BJ (cell line): ENCODE results near the gene DLL4. TPM values are rescaled to one million over a fixed set of nuclear protein-coding genes. Genes with fewer than 3 reads are reported as not detected.

ENCODE experiments used
- CTCF ChIA-PET: fragments of 350-600 bp; formaldehyde crosslinking; extraction: SDS; loops from one replicate; lab custom pipeline; 2021; ENCODE audit warnings: antibody characterized with exemption, inconsistent platforms; lab: Yijun Ruan, JAX
- POLR2A ChIA-PET: fragments of 300-600 bp; sonication (Branson Sonifier 250); formaldehyde crosslinking; extraction: SDS; loops from one replicate; lab custom pipeline; 2021; ENCODE audit warnings: antibody characterized with exemption; lab: Charles Lee
- DNase-seq: peaks from one replicate; pipeline ENCODE4 v3.0.0-alpha.2; 2011; ENCODE audit warnings: low read depth
- H3K27me3 ChIP-seq: 2 replicates; pipeline ENCODE4 v1.6.0; 2011; ENCODE audit warnings: low read length; ENCODE audit not compliant: control insufficient read depth, insufficient read depth
- H3K36me3 ChIP-seq: 2 replicates; pipeline ENCODE4 v1.5.1; 2011; ENCODE audit warnings: low read length; ENCODE audit not compliant: control insufficient read depth, insufficient read depth
- H3K4me3 ChIP-seq: 2 replicates; pipeline ENCODE4 v1.5.1; 2011; ENCODE audit warnings: low read depth, mild to moderate bottlenecking, control low read depth, low read length
- polyA plus RNA-seq: library from polyadenylated mRNA; depleted of rRNA; stranded (reverse); fragments of >200 nt; gene quantifications from 2 replicates; pipeline ENCODE4 v1.2.3, GENCODE V29; 2011
- TF ChIP-seq, protein P1 (sequence below): IDR thresholded peaks from 2 replicates; pipeline ENCODE4 v1.5.1; 2011; ENCODE audit warnings: low read depth, mild to moderate bottlenecking, control low read depth, inconsistent platforms, low read length, moderate library complexity; ENCODE audit not compliant: insufficient read depth

DLL4 gene
- polyA plus RNA-seq, 1 experiment: 0.47 TPM

DNA sequence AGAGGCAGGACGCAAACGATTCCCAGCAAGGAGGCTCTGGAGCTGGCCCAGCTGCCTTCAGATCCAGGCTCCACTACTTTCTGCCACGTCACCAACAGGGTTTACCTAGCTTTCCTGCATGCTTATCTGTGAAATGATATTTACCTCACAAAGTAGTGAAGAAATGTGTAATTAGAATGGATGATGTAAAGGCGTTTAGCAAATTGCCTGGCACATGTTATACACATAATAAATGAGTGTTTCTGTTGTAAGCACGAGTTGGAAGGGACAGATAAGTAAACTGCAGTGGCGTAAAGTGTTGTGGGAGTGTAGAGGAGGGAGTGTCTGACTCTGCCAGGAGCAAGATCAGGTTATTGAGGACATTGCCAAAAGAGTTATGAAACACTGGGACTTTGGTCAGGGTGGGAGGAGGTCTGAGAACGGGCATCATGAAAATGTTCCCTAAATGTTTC lies 20.6 kb downstream of the DLL4 start:
- Histone ChIP-seq H3K36me3 (no peaks in the 10 kb centered on the region), H3K27me3 (no peaks in the 10 kb centered on the region), H3K4me3 (no peak overlapping the region)
- POLR2A ChIA-PET: interaction anchor here (0.7 kb wide), 1 partner anchor 26 kb away, joined by 9 read pairs; no protein-coding TSS in a partner anchor
- CTCF ChIA-PET: interaction anchor here (1.3 to 7.8 kb wide), 3 partner anchors 8 to 72 kb away, joined by 5 to 77 read pairs (median 9); no protein-coding TSS in a partner anchor
- TF ChIP-seq, protein P1, sequence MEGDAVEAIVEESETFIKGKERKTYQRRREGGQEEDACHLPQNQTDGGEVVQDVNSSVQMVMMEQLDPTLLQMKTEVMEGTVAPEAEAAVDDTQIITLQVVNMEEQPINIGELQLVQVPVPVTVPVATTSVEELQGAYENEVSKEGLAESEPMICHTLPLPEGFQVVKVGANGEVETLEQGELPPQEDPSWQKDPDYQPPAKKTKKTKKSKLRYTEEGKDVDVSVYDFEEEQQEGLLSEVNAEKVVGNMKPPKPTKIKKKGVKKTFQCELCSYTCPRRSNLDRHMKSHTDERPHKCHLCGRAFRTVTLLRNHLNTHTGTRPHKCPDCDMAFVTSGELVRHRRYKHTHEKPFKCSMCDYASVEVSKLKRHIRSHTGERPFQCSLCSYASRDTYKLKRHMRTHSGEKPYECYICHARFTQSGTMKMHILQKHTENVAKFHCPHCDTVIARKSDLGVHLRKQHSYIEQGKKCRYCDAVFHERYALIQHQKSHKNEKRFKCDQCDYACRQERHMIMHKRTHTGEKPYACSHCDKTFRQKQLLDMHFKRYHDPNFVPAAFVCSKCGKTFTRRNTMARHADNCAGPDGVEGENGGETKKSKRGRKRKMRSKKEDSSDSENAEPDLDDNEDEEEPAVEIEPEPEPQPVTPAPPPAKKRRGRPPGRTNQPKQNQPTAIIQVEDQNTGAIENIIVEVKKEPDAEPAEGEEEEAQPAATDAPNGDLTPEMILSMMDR: no peak
- DNase-seq: no peak

DNA sequence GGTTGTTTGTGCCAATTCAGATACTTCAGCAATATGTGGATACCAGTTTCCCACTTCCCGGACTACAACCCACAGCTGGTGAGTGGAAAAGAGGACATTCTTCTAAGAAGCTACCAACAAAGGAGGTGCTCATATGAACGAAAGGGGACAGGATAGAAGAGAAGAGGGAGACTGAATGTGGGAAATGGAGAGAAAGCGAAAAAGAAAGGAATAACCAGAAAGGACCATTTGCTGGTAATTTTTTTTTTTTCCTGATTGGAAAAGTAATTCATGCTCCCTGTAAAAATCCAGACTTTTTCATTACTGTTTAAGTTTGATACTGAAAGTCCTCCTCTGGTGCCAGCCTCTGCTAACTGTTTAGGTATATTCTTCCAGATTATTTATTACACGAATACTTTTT lies 22.6 kb downstream of the DLL4 start:
- Histone ChIP-seq H3K27me3 (no peaks in the 10 kb centered on the region), H3K4me3 (no peak overlapping the region), H3K36me3 (peaks cover 16% of the 10 kb centered on the region)
- no peak for DNase-seq
- ChIA-PET POLR2A (no interaction called here), CTCF (interaction anchor here (0.6 to 7.8 kb wide), 4 partner anchors 10 to 91 kb away, joined by 3 to 77 read pairs (median 3); partner anchors contain the start of gene VPS18)
- TF ChIP-seq, protein P1: no peak

DNA sequence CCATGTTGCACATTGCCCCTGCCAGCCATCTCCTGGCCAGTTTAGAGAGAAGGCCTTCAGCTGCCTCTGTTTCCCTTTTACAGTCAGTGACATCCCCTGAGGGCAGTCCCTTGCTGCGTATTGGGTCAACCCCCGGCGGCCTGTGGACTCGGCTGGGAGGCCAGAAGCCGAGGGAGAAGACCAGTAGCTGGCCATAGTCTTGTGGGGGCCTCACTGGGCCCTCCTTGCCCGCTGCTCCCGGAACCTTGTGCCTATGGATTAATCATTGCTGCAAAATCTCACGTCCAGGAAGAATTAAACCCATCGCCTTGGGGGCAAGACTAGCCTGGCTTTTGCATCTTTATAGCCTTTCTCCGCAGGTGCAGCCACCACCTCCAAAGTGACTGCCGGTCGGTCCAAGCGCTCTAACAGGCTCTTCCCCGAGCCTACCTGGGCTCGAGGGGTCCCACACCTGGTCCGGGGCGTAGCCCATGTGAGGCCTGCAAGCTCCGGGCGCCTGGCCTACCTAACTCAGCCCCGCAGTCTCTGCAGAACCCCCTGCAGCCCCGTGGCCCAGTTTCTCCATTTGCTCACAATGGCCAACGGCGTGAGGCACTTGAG lies 23.3 kb downstream of the DLL4 start:
- Histone ChIP-seq H3K27me3 (no peaks in the 10 kb centered on the region), H3K36me3 (peaks cover 19% of the 10 kb centered on the region), H3K4me3 (peak overlapping the region; percentile 92)
- POLR2A ChIA-PET: interaction anchor here (0.6 to 1.5 kb wide), 4 partner anchors 10 to 43 kb away, joined by 4 to 8 read pairs (median 6); no protein-coding TSS in a partner anchor
- TF ChIP-seq, protein P1: no peak
- DNase-seq: no peak
- CTCF ChIA-PET: interaction anchor here (0.6 to 7.8 kb wide), 8 partner anchors 10 to 92 kb away, joined by 3 to 77 read pairs (median 3); no protein-coding TSS in a partner anchor

DNA sequence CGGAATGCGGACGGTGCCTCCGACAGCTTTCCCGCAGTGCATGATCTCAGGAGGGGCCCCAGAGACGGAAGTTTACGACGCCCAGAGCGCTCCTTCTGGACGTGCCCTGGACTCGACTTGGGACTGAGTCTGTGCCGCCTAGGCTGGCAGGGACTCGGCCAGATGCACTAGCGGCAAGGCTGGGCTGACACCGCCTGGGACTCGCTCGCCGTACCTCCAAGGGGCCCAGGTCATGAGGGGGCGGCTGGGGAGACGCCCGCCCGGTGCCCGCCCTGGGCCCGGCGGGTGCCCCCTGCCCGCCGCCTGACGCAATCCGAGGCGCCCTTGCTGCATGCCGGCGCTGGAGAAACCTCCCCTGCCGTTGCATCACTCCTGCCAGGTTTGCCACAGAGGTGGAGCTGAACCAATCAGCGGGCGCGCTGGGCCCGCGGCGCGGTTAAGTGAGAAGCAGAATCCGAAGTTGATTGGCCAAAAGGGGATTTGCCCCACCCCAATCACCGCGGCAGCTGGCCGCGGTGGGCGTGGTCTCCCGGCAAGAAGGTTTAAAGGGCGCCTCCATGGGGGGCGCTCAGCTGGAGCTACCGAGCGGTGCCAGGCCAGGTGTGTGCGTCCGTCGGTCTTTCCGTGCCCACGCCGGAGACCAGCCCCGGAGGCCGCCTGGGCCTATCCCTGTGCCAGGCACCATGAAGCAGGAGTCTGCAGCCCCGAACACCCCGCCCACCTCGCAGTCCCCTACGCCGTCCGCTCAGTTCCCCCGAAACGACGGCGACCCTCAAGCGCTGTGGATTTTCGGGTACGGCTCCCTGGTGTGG lies 24.0 kb downstream of the DLL4 start, which contains the start of gene CHAC1:
TSS of gene CHAC1 (plus strand) at position 571 of the 812 bp plus-strand sequence. CDS start at position 684, 113 bp downstream.
- TF ChIP-seq, protein P1: no peak
- no peaks in the 10 kb centered on the region for H3K27me3 ChIP-seq
- POLR2A ChIA-PET: interaction anchor here (0.6 to 1.5 kb wide), 7 partner anchors 11 to 694 kb away, joined by 3 to 8 read pairs (median 4); no protein-coding TSS in a partner anchor
- H3K36me3 ChIP-seq: peaks cover 19% of the 10 kb centered on the region
- H3K4me3 ChIP-seq: peak within 1 kb of the TSS; percentile 92
- CTCF ChIA-PET: interaction anchor here (0.7 to 7.8 kb wide), 10 partner anchors 10 to 70 kb away, joined by 3 to 77 read pairs (median 3); no protein-coding TSS in a partner anchor
- peak; percentile 87 for DNase-seq
